Ramos (cell line): ENCODE data around the gene SAE1.

Source experiments
- in situ Hi-C: fragments of 300-500 bp; cut with MboI; formaldehyde crosslinking; loops from one replicate; pipeline ENCODE4 v1.14.3; 2022; ENCODE audit warnings: low sequenced_read_pairs; ENCODE audit not compliant: unreplicated experiment

The SAE1 gene

DNA sequence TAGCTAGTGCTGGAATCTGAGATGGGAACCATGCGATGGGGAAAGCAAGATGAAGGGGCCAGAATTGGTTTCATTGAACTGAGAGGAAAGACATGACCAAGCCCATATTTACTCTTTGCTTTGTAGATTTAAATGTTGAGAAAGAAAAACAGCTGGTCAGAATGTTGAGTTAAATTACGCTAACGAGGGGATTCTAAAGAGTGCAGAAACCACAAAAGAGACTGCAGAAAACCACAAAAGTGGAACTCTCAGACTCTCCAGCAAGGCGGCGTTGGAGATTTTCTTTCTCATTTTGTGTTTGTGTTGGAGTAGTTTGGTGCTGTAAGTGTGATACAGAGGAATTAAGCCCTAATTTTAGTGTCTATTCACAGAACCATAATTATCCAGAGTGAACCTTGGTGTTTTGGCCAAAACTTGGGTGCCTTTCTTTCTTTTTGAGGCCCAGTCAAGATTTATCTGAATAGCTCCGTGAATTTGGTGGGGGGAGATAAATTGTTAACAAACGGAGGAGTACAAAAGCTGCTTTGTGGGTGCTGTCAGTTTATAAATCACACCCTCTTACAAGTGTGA is 26.3 kb downstream of the SAE1 start:
- in situ Hi-C loops = no loop called here

DNA sequence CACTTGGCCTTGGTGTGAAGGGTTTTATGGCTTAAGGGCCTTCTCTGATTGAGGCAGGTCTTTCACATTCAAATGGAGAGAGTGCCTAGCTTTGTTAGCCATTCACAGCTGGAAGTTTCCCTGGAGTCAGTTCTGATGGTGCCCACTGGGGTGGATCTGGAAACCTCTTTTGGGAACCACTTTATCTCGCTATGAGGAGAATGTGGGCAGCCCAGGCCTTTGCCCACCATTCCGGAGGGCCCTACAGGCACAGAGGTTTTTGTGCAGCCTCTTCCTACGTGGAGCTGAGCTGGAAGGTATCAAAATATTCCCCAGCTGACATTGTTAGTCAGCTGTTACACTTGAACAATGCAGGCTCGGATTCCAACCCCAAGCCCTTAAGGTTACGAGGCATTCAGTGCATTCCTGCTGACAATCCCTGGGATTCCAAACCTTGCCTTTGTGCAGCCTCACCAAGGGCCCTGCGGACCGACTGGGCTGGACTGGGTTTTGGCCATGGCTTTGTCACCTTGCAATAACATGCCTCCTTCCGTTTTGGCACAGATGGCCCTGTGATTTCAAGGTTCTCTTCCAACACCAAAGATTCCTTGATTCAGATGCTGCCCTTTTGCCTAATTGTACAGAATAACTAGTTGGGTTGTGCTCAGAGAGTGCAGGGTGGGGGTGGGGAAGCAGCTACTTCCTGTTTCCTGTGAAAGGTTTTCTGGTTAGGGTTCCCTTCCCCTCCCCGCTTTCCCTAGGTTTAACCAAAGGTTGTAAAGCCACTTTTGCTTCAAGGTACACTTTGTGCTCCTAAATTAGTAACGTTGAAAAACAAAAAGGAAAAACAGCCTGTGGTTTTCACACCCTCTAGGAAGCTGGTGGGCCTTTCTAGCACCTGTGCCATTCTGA is 27.0 kb downstream of the SAE1 start:
- in situ Hi-C loops = no loop called here

DNA sequence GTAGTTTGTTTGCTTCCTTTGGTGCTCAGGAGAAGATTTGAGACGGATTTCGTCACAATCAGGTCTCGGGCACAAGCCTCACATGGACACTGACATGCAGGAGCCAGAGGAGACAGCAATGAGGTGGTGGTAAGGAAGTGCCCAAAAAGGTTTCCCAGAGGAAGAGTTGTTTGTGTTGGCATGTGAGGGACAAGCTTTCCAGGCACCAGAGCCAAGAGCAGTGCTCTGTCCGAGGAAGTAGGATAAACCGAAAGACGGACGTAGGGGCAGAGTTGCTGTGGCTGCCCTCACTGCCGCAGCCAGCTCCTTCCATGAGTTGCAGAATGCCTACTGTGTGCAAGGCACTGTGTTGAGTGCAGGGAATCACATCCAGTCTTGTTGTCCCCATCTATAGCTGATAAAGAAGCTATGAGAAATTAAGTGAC is 27.7 kb downstream of the SAE1 start:
- in situ Hi-C loops = no loop called here

DNA sequence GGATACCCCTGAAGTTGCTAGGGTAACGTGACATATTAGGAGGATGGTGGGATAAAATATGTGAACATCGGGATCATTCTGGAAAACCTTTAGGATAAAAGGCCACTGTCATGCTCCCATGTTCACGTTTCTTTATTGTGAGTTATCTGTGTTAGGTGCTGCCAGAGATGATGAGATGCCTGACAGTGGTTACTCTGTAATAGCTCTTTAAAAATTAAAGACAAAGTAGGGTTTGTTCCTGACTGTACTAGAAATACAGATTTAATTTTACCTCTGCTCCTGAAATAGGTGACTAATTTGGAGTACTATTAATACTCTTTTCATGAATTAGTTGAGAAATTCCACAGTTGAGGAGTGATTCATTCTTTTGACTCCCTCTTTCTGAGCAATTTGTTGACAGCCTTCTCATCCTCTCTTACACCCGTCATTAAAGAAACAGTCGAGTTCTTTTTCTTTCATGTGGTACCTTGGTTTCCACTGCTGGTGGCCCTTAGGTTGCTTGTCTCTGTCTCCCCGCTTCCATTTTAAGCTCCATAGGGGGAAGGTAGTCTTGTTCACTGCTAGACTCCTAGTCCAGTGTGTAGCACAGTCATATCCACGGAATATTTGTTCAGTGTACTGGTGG is 28.4 kb downstream of the SAE1 start:
- in situ Hi-C loops = no loop called here

DNA sequence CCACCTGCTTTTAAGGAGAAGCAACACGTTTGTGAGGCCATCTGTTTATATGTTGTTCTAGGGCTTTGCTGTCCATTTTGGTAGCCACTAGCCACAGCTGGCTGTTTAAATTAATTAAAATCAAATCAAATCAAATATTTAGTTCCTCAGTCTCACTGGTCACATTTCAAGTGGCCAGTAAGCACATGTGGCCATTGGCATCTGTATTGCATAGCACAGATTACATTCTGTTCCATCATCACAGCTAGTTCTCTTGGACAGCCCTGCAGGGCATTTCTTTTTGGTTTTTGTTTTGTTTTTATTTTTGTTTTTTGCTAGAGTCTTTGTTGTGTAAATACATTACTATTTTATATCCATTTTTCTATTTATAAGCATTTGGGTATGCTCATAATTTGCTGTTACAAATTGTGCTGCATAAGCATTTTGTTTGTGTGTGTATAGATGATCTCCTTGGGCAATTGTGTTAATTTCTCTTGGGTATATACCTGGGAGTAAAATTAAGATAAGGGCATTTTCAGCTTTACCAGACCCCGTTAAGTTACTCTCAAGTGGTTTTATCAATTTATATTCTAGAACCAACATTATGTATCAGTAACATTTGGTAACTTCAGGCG is 31.3 kb downstream of the SAE1 start:
- in situ Hi-C loops = no loop called here

DNA sequence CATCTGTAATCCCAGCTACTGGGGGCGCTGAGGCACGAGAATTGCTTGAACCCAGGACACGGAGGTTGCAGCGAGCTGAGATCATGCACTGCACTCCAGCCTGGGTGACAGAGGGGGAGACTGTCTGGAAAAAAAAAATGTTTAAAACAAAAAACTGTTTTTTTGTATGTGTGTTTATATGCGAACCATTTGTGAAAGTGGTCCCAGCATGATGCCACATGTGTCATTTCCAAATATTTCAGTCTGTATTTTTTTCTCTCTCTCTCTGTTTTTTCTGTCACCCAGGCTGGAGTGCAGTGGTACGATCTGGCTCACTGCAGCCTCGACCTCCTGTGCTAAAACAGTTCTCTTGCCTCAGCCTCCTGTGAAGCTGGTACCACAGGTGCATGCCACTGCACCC is 37.4 kb downstream of the SAE1 start:
- in situ Hi-C loops = no loop called here

DNA sequence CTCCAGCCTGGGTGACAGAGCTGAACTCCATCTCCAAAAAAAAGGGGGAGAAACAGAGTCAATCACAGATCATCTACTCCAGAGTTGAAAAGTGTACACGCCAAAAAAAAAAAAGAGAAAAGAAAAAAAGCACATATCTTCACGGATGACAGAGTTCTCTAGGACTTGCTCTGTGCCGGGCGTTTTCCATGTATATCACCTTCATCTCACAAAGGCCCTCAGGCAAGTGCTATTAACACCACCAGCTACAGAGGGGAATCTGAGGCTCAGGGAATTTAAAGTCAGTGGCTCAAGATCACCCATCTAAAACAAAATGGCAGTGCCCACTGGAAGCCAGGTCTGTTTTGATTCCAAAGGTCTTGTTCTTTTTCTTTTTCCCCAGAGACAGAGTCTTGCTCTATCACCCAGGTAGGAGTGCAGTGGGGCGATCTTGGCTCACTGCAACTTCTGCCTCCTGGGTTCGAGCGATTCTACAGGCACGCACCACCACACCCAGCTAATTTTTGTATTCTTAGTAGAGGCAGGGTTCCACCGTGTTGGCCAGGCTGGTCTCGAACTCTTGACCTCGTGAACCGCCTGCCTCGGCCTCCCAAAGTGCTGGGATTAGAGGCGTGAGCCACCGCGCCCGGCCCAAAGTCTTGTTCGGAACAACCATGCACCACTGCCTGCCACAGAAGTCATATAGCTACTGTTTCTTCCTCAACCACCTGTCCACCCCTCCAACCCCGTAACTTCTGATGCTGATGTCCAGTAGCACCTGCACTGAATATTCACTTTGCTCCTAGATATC is 42.2 kb downstream of the SAE1 start:
- in situ Hi-C loops = no loop called here

DNA sequence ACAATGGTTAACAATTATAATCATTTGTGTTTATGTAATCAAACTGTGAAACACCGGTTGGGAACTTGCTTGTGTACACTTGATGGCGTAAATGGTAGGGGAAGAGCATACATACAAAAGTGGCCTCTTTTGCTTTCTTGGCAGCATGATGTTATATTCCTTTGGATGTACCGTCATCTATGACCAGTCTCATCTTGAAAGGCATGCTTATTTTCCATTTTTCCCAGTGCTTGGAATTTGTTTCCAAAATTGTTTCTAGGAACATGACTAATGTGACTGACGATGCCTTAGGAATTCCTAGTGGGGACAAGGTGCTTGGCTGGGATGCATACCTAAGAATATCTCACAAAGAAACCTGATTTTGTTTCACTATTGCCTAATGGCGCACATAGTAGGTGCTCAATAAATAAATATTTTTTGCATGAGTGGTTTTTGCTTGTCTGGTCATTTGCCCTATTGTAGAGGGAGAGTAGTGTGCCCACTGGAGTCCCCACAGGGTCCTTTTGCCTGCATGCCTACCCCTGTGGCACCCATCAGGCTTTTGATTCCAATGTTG is 45.5 kb downstream of the SAE1 start:
- in situ Hi-C loops = no loop called here

DNA sequence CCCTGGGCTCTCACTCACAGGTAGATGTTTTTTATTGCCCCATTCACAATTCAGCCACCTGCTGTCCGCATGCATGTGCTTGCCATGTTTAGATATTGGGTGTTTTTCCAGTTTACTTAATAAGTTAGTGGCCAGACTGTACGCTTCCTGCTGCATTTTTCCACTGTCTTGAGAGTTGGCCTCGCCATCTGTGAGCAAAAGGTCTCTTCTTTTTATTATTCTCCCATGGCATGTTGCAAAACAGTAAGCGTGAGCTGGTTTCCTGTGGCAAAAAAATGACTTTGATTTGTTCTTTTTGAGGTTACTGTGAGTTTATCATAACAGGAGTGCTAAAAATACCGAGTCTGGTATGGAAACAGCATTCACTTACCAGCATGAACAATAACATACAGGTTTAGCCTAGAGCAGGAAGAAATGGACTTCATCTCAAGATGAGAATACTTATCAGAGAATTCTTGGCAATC is 46.0 kb downstream of the SAE1 start:
- in situ Hi-C loops = no loop called here

DNA sequence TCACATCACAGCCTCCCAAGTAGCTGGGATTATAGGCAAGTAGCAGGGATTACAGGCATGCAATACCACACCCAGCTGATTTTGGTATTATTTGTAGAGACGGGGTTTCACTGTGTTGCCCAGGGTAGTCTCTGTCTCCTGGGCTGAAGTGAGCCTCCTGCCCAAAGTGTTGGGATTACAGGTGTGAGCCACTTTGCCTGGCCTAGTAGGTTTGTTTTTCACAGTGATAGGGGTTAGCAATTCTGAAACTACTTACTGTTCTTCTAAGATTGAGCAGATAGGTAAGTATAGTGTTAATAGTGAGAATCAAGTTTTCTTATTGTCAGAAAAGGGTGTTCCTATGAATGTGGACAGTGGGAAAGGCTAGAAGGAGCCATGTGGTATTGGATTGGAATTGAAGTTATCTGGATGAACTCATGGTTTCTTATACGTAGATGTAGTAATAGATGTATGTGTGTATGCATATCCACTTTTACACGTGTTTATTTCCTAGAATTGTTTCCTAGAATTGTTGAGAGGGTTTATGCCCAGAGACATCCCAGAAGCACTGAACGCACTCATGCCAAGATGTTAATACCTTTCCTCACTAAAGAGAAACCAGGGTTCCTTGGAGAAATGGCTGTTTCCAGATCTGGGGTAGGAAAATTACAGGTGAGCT is 49.1 kb downstream of the SAE1 start:
- in situ Hi-C loops = no loop called here

DNA sequence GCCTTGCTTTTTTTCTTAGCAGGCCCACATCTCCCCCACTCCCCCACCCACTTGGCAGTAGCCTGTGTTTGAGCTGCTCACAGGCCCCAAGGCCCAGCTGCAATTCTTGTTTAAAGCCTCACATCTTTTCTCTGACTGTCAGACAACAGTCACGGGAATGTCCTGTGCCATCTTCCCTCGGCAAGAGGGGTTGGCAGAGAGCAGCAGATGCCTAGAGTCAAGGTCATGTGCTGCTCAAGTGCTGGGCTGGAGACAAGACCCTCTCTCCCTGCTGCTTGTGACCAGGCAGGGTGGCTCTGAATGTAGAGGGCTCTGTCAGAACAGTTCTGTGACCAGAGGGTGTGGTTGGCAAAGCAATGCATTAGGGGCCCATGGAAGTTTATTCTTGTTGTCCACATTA is 53.0 kb downstream of the SAE1 start:
- in situ Hi-C loops = no loop called here

DNA sequence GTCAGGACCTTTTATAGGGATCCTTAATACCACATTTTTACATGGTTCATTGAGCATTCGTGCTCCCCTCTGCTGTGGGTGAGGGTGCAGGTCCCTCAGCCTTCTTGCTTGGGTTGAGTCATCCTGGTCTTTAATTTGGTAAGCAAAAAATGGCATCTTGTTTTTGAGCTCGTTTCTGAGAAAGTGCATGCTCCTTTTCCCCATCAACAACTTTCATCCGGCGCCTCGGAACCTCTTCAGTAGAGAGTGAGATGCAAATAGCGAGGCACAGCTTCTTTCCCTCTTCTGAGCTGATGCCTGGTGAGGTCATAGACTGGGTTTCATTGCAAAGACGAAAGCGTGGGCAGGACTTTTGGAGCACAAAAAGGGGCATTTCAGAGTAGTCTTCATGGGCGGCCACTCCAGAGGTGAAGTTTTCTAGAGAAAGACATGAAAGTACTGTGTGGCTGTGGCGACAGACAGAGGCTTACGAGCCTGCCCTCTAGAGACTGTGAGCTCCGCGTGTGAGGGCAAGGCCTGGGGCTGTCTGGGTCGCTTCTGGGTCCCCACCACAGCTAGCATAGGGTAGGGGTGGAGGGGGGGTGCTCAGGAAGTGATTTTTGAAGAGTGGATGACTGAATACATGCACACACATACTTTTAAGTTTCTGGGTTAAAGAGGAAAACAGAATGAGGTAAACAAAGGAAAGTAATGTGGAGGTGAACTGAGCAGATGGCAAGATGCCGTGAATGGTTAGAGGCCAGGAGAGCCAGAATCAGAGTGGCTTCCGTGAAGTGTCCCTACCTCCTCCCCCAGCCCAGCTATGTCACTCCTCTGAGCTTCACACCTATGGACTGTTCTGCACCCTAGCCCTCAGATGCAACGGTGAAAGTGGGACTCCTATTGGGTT is 56.1 kb downstream of the SAE1 start:
- in situ Hi-C loops = no loop called here

DNA sequence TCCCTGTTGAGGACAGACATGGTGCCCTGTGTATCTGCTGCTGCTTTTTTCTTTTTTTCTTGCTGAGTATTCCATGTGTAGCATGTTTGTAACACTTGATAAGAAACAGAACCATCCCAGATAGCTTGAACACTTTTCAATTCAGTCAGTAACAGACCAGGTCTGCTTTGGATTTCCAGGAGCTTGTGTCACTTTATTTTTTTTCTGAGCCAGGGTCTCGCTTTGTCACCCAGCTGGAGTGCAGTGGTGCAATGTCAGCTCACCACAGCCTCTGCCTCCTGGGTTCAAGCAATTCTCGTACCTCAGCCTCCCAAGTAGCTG is 56.7 kb downstream of the SAE1 start:
- in situ Hi-C loops = no loop called here

DNA sequence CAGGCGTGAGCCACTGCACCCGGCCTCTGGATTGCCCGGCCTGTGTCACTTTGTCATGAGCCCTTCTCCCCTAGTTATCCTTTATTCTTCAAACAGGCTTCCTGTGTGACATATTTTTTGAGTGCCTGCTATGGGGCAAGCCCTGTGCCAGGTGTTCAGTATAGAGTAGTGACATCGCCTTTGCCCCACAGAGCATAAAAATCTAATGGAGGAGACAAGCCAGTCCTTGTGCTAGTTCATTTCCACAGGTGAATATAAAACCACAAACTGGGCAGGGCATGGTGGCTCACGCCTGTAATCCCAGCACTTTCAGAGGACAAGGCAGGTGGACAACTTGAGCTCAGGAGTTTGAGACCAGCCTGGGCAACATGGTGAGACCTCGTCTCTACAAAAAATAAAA is 57.2 kb downstream of the SAE1 start:
- in situ Hi-C loops = no loop called here

DNA sequence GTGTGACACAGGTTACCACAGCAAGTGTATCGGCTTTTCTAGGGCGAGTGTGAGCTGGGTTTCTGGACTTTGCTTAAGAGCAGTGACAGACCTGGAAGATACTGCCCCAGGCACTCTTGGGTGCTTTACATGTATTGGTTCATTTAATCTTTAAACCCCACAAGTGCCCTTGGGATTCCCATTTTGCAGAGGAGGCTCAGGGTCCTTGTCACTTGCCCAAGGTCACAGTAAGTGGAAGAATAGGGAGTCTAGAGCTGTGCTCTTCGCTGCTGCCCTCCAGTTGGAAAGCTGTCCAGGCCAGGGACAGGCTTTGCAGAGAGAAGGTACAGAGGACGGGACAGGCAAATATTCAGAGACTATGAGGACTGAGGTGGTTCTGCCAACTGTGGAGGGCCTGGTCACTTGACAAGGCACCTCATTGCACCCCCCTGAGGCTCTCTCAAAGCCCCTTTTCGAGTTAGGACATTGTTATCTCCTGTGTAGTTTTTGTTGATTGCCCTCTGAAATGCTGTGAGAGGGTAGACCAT is 57.9 kb downstream of the SAE1 start:
- in situ Hi-C loops = no loop called here

DNA sequence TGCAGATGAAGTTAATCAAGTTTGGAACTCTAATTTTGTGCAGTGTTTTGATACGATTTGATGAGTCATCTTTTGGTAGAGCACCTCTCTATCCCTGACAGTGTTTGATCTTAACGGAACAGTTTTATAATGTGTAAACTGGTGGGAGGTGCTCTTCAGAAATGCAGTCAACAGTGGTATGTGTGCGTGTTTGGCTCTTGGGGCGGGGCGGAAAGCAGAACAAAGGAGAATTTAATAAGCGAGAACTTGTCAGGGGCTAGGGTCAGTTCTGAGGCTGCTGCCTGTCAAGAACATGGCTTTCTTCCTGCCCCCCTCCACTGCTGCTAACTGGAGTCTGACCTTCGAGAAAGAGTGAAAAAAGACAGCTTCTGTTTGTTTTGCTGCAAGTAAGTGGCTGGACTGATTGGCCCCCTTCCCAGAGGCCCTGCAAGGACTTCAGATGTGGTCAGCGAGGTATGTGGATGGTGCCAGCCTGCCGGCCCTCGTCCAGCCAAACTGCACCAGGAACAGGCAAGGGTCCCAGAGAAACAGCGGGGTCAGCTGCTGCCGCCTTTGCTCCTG is 59.6 kb downstream of the SAE1 start:
- in situ Hi-C loops = no loop called here

DNA sequence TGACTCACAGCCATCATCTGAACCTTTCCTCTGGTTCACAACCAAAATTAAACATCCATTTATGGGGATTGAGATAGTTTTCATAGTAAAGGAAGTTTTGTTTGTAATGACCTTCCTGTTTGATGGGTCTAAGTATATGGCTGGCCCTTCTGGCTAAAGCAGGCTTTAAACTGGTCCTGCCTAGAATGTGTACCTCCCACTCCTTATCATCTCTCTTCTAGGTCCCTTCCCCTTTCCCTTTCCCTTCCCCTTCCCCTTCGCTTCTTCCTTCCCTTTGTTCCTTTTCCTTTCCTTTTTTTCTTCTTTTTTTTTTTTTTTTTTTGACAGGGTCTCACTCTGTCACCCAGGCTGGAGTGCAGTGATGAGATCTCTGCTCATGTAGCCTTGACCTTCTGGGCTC is 64.8 kb downstream of the SAE1 start:
- in situ Hi-C loops = no loop called here

DNA sequence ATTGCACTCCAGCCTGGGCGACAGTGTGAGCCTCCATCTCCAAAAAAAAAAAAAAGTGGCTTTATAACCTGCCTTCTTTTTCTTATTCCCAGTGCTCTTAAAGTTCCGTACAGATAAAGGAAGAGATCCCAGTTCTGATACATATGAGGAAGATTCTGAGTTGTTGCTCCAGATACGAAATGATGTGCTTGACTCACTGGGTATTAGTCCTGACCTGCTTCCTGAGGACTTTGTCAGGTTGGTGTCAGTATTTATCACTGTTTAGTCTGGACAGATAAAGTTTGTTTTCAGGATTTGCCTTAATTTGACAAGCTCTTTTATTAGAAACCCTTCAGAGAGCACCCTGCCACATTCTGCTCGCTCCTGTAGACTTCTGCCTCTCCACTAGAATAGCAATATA is 66.5 kb downstream of the SAE1 start:
- in situ Hi-C loops = no loop called here
